H9 (cell line): ENCODE results near the gene CDKN2AIPNL. TPM values are rescaled to one million over a fixed set of nuclear protein-coding genes. Genes with fewer than 3 reads are reported as not detected.

Experiments
- DNase-seq: peaks from one replicate; pipeline ENCODE4 v3.0.0-alpha.2; 2017
- H2AFZ ChIP-seq: one replicate; pipeline ENCODE4 v1.6.1; 2013; ENCODE audit warnings: mild to moderate bottlenecking, low read length, control low read depth, moderate library complexity
- H2AK5ac ChIP-seq: 2 replicates; pipeline ENCODE4 v1.6.1; 2013; ENCODE audit warnings: low read length, control low read depth, mixed read lengths; ENCODE audit not compliant: insufficient read length
- H2BK120ac ChIP-seq: one replicate; pipeline ENCODE4 v1.6.1; 2013; ENCODE audit warnings: low read depth, mild to moderate bottlenecking, low read length, control low read depth, inconsistent platforms; ENCODE audit not compliant: poor library complexity, severe bottlenecking
- H2BK12ac ChIP-seq: 2 replicates; pipeline ENCODE4 v1.6.1; 2013; ENCODE audit warnings: low read length, control low read depth, mixed read lengths, low read depth; ENCODE audit not compliant: insufficient read length
- H2BK15ac ChIP-seq: 2 replicates; pipeline ENCODE4 v1.6.1; 2013; ENCODE audit warnings: low read depth, low read length, control low read depth
- H2BK20ac ChIP-seq: one replicate; pipeline ENCODE4 v1.6.1; 2013; ENCODE audit warnings: low read depth, mild to moderate bottlenecking, low read length, control low read depth, inconsistent platforms; ENCODE audit not compliant: poor library complexity, severe bottlenecking
- H2BK5ac ChIP-seq: 2 replicates; pipeline ENCODE4 v1.6.1; 2013; ENCODE audit warnings: low read length, control low read depth, mixed read lengths; ENCODE audit not compliant: insufficient read length
- H3K14ac ChIP-seq: 2 replicates; pipeline ENCODE4 v1.6.1; 2013; ENCODE audit warnings: low read length, control low read depth; ENCODE audit not compliant: insufficient read depth
- H3K18ac ChIP-seq: 2 replicates; pipeline ENCODE4 v1.6.1; 2013; ENCODE audit warnings: low read depth, mild to moderate bottlenecking, mixed read lengths, low read length, control low read depth; ENCODE audit not compliant: insufficient read length
- H3K23ac ChIP-seq: 2 replicates; pipeline ENCODE4 v1.6.1; 2013; ENCODE audit warnings: low read length, control low read depth, mixed read lengths, low read depth; ENCODE audit not compliant: insufficient read length
- H3K23me2 ChIP-seq: 2 replicates; pipeline ENCODE4 v1.6.1; 2013; ENCODE audit warnings: low read depth, mild to moderate bottlenecking, mixed read lengths, low read length, control low read depth; ENCODE audit not compliant: insufficient read length, poor library complexity, severe bottlenecking
- H3K27ac ChIP-seq: 2 replicates; pipeline ENCODE4 v1.5.1; 2013; ENCODE audit warnings: low read length, control low read depth, mixed read lengths, low read depth; ENCODE audit not compliant: insufficient read length
- H3K27me3 ChIP-seq: 2 replicates; pipeline ENCODE4 v1.6.1; 2013; ENCODE audit warnings: low read length, control low read depth, inconsistent platforms; ENCODE audit not compliant: insufficient read depth
- H3K4ac ChIP-seq: 2 replicates; pipeline ENCODE4 v1.6.1; 2013; ENCODE audit warnings: low read depth, mild to moderate bottlenecking, control low read depth, inconsistent platforms, low read length, moderate library complexity
- H3K4me1 ChIP-seq: 2 replicates; pipeline ENCODE4 v1.6.1; 2013; ENCODE audit warnings: low read length, control low read depth, inconsistent platforms; ENCODE audit not compliant: insufficient read depth
- H3K4me2 ChIP-seq: 2 replicates; pipeline ENCODE4 v1.6.1; 2013; ENCODE audit warnings: low read length, control low read depth, mixed read lengths; ENCODE audit not compliant: insufficient read length, insufficient read depth
- H3K56ac ChIP-seq: 2 replicates; pipeline ENCODE4 v1.6.1; 2013; ENCODE audit warnings: low read depth, mild to moderate bottlenecking, mixed read lengths, low read length, control low read depth; ENCODE audit not compliant: insufficient read length
- H3K79me1 ChIP-seq: 2 replicates; pipeline ENCODE4 v1.6.1; 2013; ENCODE audit warnings: low read depth, mild to moderate bottlenecking, moderate library complexity, low read length, control low read depth, inconsistent platforms; ENCODE audit not compliant: insufficient read depth, poor library complexity, severe bottlenecking
- H3K79me2 ChIP-seq: 2 replicates; pipeline ENCODE4 v1.6.1; 2013; ENCODE audit warnings: low read length, control low read depth, inconsistent platforms; ENCODE audit not compliant: insufficient read depth
- H3K9ac ChIP-seq: 2 replicates; pipeline ENCODE4 v1.6.1; 2013; ENCODE audit warnings: low read length, control low read depth, mixed read lengths; ENCODE audit not compliant: insufficient read length; ENCODE audit errors: extremely low read depth
- H3K9me3 ChIP-seq: one replicate; pipeline ENCODE4 v1.6.1; 2013; ENCODE audit warnings: low read depth, low read length, inconsistent platforms; ENCODE audit not compliant: control insufficient read depth
- H3T11ph ChIP-seq: one replicate; pipeline ENCODE4 v1.6.1; 2013; ENCODE audit warnings: mild to moderate bottlenecking, low read length, control low read depth, inconsistent platforms
- H4K20me1 ChIP-seq: one replicate; pipeline ENCODE4 v1.6.1; 2013; ENCODE audit not compliant: control insufficient read depth, insufficient read length, insufficient read depth
- H4K5ac ChIP-seq: 2 replicates; pipeline ENCODE4 v1.6.1; 2013; ENCODE audit warnings: low read depth, mild to moderate bottlenecking, mixed read lengths, low read length, control low read depth; ENCODE audit not compliant: insufficient read length
- H4K8ac ChIP-seq: replicated peaks from 2 replicates; pipeline ENCODE4 v1.6.1; 2013; ENCODE audit warnings: low read length, control low read depth, mixed read lengths, low read depth; ENCODE audit not compliant: insufficient read length
- H4K91ac ChIP-seq: 2 replicates; pipeline ENCODE4 v1.6.1; 2013; ENCODE audit warnings: low read depth, mild to moderate bottlenecking, moderate library complexity, mixed read lengths, low read length, control low read depth; ENCODE audit not compliant: insufficient read length
- H3K27ac Mint-ChIP-seq, 3 experiments: 2 replicates in 2 of 3; 3 replicates in 1 of 3; pipeline ENCODE4 v1.8.0; 2020 to 2021; ENCODE audit warnings: mixed read lengths in 3 of 3, mild to moderate bottlenecking in 1 of 3, moderate library complexity in 1 of 3
- H3K27me3 Mint-ChIP-seq: 2 replicates; pipeline ENCODE4 v1.8.0; 2021; ENCODE audit warnings: low read depth, mild to moderate bottlenecking, moderate library complexity, mixed read lengths
- H3K36me3 Mint-ChIP-seq, 3 experiments: 2 replicates in 2 of 3; 3 replicates in 1 of 3; pipeline ENCODE4 v1.8.0; 2020 to 2021; ENCODE audit warnings: low read depth in 3 of 3, mixed read lengths in 3 of 3; ENCODE audit not compliant: insufficient read depth in 1 of 3
- H3K4me1 Mint-ChIP-seq, 2 experiments: 2 replicates each; pipeline ENCODE4 v1.8.0; 2020; ENCODE audit warnings: mixed read lengths in 2 of 2
- H3K4me3 Mint-ChIP-seq, 2 experiments: 2 replicates in 1 of 2; 3 replicates in 1 of 2; pipeline ENCODE4 v1.8.0; 2020 to 2021; ENCODE audit warnings: mild to moderate bottlenecking in 2 of 2, mixed read lengths in 2 of 2, moderate library complexity in 1 of 2
- H3K9me3 Mint-ChIP-seq, 2 experiments: 2 replicates in 1 of 2; 3 replicates in 1 of 2; pipeline ENCODE4 v1.8.0; 2020; ENCODE audit warnings: mild to moderate bottlenecking in 2 of 2, mixed read lengths in 2 of 2, moderate library complexity in 1 of 2
- WGBS: extraction: QIAGEN DNeasy Blood & Tissue Kit; methylation state at CpG from one replicate; pipeline ENCODE4 v1.1.7; 2013; ENCODE audit warnings: missing lambda C conversion rate, low lambda C conversion rate, mixed read lengths; ENCODE audit not compliant: insufficient read length; ENCODE audit errors: extremely low coverage; 5-methylcytosine and 5-hydroxymethylcytosine counted together
- total RNA-seq: library from RNA; stranded (reverse); gene quantifications from 2 replicates; pipeline ENCODE4 v1.2.1, GENCODE V29; 2021
- TF ChIP-seq, protein P1 (sequence below): fragments of 200-600 bp; sonication (generic); conservative IDR thresholded peaks from 3 replicates; pipeline ENCODE4 v1.8.0; 2021; ENCODE audit warnings: antibody characterized with exemption, mild to moderate bottlenecking

CDKN2AIPNL gene
- total RNA-seq, 1 experiment from 2014 or later, result 60.0 TPM

DNA sequence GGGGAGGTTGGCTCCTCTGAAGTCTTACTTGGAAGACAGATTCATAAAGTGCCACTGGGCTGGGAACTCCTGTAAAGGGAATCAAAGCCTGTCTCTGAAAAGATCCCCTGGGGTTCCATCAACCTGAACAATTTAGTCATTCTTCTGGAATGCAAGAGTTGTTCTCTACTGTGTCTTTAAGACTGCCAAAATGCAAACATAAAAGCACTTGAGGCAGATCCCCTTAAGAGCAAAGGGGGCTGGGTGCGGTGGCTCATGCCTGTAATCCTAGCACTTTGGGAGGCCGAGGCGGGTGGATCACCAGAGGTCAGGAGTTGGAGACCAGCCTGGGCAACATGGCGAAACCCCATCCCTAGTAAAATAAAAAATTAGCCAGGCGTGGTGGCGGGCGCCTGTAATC lies 16.7 kb downstream of the CDKN2AIPNL start:
- H2BK120ac ChIP-seq, result no peak overlapping the region
- H3K23ac ChIP-seq, result no peak overlapping the region
- no CpG with 5 or more reads among the region's 7 CpGs for WGBS
- no peaks in the 10 kb centered on the region for H3K79me1 ChIP-seq
- no peak overlapping the region for H3K4ac ChIP-seq
- Mint-ChIP-seq H3K27ac (no peak overlapping the region; a peak in 1 of 7 replicates), H3K27me3 (no peaks in the 10 kb centered on the region), H3K9me3 (no peaks in the 10 kb centered on the region), H3K4me3 (no peak overlapping the region), H3K4me1 (peaks cover 9 to 17% of the 10 kb centered on the region in 2 experiments; a peak in 3 of 4 replicates), H3K36me3 (peaks cover 14 to 79% (median 52%) of the 10 kb centered on the region in 3 experiments; a peak in 6 of 7 replicates)
- no peak overlapping the region for H4K8ac ChIP-seq
- H3K56ac ChIP-seq, result no peak overlapping the region
- no peak overlapping the region for H3K9ac ChIP-seq
- H3K27ac ChIP-seq, result no peak overlapping the region
- DNase-seq, result no peak
- H2BK15ac ChIP-seq, result no peak overlapping the region
- H3K18ac ChIP-seq, result no peak overlapping the region
- H4K91ac ChIP-seq, result no peak overlapping the region
- no peak overlapping the region for H3T11ph ChIP-seq
- H3K4me2 ChIP-seq, result no peak overlapping the region
- no peak overlapping the region for H2AK5ac ChIP-seq
- peaks cover 2% of the 10 kb centered on the region for H4K20me1 ChIP-seq
- no peak overlapping the region for H2BK12ac ChIP-seq
- H3K23me2 ChIP-seq, result no peaks in the 10 kb centered on the region
- no peak overlapping the region for H2BK5ac ChIP-seq
- H3K9me3 ChIP-seq, result no peaks in the 10 kb centered on the region
- no peak overlapping the region for H2BK20ac ChIP-seq
- H2AFZ ChIP-seq, result no peak overlapping the region
- no peak overlapping the region for H3K14ac ChIP-seq
- no peaks in the 10 kb centered on the region for H3K79me2 ChIP-seq
- no peaks in the 10 kb centered on the region for H3K4me1 ChIP-seq
- TF ChIP-seq, protein P1, sequence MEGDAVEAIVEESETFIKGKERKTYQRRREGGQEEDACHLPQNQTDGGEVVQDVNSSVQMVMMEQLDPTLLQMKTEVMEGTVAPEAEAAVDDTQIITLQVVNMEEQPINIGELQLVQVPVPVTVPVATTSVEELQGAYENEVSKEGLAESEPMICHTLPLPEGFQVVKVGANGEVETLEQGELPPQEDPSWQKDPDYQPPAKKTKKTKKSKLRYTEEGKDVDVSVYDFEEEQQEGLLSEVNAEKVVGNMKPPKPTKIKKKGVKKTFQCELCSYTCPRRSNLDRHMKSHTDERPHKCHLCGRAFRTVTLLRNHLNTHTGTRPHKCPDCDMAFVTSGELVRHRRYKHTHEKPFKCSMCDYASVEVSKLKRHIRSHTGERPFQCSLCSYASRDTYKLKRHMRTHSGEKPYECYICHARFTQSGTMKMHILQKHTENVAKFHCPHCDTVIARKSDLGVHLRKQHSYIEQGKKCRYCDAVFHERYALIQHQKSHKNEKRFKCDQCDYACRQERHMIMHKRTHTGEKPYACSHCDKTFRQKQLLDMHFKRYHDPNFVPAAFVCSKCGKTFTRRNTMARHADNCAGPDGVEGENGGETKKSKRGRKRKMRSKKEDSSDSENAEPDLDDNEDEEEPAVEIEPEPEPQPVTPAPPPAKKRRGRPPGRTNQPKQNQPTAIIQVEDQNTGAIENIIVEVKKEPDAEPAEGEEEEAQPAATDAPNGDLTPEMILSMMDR, result no peak
- no peak overlapping the region for H4K5ac ChIP-seq
- H3K27me3 ChIP-seq, result no peaks in the 10 kb centered on the region
